ENCODE measurements around the gene INSRR.

Gene INSRR

DNA sequence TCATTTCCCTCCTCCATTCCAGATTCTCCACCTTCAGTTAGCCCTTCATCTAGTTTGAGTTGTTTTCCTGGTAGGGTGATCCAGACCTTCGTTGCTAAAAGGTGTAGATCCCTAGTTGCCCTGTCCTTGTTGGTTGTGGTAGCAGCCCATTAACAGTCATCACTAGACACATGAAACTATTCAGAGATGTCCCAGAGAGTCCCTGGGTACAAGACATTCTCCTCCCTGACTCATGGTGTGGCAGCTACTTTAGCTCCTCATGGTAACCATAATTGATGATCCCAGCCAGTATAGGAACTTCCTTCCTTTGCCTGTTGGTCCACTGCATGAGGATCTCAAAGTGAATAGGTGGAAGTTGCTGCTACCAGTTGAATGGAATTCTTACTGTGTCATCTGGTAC, 36.2 kb downstream of the INSRR start:
- no peak for DNase-seq

DNA sequence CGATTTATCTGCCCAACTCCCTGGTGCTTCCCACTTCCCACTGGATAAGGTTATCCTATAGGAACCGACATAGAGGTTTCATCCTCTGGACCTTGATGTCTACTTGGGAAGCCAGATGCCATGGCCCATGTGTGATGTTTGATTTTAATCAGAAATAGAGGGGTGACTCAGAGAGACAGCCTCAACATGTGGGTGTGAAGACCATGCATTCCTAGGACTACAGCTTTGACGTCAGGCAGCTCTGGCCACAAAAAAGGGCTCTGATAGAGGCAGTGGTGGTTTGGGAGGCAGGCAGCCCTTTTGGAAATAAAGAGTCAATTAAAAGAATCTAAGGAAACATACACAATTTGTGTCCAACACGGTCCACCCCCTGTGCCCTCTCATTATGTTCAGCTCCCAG, 37.1 kb downstream of the INSRR start:
- DNase-seq: no peak

DNA sequence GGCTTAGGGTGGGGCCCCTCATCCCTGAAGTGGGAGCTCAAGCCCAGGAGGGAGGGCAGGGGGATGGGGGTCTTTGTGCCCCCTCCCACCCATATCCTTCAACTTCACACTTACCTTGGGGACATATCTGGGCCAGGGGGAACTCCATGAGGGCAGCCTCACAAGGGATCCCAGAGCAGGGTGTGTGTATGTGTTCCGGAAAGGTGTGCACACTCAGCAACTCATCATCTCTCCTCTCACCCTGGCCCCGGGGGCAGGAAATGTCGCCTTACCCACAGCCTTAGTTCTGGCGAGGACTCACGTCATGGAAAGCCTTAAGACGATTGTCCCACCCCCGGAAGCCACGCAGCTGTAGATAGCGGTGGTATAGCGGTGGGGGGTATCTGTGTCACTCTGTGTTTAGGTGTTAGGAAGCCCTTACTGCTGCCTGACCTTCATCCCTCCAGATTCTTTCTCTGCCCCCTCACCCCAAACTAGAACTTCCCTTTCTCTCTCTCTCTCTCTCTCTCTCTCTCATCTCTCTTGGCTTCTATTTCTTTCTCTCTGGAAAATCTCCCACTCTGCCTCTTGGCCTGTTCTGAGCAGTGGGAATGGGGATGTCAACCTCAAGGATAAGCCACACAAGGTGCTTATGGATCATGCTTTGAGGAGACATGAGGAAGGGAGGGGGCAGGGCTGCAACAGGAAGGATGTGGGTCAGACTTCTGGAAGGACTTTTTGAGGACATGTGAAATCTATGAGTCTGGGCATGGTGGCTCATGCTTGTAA, 42.2 kb downstream of the INSRR start, which contains the start of gene SH2D2A:
Gene SH2D2A (minus strand): TSS at position 288 of the 768 bp plus-strand sequence. CDS start 140 bp downstream, at position 148.
- no peak for DNase-seq

DNA sequence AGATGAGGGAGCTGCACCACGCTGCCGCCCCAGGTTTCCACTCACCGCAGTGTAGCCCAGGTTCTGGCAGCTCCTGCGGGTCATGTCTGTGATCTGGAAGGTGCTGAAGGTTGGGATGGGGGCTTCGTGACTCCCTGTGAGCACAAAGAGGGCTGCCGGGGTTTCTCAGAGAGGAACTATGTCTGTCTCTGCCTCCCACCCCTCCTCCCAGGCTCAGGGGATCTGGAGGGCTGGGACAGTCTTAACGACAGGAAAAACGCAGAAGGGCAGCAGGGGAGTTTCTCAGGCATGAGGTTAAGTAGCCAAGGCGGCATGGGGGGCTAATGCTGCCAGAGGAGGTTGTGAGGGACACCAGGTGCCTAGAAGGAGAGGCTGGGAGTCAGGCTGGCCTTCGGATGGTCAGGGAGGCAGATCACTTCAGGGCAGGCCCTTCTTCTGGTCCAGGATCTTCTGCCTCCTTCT, 42.9 kb downstream of the INSRR start:
- no peak for DNase-seq

DNA sequence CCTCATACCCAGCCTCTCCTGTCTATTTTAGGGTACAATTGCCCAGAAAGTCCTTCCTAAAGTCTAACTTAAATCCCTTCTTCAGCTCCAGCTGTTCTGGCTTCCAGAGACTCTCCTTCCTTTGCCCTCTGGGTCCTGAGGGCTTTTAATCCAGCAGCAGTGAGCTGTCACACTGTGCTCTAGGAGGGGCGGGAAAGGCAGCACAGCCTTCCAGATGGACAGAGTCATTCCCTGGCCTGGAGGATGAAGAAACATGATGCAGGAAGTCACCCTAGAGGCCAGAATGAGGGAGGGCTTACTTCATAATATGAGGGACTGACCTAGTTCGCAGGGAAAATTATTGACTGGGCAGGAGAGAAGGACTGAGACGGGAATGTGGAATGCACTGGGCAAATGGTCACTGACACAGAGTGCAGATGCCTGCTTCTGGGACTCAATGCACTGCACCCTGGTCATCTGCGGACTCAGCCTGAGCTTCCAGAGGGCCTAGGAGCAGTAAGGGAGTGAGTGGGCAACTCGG, 43.5 kb downstream of the INSRR start:
- DNase-seq: no peak

DNA sequence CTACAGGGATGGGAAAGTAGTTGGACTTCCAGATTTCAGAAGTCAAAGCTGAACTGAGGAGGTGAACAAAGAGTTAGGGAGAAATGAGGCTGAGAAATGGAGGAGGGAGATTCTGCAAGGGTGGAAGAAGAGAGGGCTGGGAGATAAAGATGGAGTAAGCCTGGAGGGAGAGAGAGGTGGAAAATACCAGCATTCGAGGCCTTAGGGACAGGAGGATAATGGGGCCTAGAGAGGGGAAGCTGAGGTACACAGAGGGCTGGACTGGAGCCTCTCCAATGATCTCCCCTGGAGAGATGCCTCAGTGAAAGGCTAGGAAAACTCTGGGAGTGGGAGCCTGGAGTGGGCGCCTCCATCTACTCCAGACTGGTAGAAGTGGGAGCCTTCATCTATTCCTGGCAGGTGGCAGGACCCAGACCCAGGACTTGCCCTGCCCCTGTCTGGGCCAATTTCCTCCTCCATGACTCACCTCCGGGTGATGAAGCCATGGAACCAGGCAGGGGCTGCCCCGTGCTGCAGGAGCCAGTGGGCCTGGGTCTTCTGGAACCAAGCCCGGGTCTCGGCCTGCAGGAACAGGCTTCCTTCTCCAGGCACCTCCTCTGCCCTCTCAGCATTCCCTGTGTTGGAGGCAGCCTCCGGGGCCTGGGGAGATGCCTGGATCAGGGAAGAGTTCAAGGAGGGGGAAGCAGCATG, 44.2 kb downstream of the INSRR start:
- DNase-seq: no peak

DNA sequence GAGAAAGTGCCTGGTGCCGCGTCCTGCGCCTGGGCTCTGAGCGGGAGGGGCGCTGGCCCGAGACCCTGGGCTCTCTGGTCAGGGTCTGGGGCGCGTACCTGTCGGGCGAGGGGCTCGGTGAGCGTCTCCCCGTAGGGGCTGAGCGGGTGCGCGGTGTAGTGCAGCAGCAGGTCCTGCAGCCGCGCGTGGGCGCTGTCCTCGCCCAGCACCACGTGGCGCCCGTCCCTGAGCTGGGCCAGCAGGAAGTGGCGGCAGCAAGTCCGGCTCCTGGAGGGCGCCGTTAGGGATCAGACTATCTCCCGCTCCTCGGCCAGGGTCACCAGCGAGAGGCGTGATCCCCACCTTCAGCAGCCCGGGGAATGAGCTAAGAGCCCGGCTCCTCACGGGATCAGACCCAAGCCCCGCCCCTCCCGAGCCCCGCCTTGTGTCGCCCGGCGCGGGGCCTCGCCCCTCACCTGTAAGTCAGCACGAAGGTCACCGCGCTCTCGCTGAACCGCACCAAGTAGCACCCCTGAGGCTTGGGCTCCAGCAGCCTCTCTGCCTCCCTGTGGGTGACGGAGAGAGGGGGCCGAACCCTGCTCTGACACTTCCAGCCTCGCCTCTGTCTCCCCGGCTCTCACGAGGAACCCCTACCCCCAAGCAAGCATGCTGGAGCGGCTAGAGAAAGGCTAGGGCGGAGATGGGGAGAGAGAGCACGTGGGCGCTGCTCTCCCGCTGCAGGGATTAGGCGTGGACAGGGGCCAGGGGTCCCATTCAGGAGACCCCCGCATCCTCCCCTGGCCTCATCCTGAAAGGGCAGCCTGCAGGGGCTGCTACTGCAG, 45.0 kb downstream of the INSRR start:
- DNase-seq: no peak

DNA sequence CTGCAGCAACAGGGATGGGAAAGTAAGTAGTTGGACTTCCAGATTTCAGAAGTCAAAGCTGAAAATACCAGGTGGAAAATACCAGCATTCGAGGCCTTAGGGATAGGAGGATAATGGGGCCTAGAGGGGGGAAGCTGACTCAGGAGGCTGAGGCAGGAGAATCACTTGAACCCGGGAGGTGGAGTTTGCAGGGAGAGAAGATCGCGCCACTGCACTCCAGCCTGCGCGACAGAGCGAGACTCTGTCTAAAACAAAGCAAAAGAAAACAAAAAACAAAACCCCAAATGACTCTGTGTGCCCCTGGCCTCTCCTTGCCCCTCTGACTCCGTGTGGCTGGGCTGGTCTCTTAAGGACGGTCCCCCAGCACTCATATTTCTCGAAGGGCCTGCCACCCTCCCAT, 45.6 kb downstream of the INSRR start:
- DNase-seq: no peak

DNA sequence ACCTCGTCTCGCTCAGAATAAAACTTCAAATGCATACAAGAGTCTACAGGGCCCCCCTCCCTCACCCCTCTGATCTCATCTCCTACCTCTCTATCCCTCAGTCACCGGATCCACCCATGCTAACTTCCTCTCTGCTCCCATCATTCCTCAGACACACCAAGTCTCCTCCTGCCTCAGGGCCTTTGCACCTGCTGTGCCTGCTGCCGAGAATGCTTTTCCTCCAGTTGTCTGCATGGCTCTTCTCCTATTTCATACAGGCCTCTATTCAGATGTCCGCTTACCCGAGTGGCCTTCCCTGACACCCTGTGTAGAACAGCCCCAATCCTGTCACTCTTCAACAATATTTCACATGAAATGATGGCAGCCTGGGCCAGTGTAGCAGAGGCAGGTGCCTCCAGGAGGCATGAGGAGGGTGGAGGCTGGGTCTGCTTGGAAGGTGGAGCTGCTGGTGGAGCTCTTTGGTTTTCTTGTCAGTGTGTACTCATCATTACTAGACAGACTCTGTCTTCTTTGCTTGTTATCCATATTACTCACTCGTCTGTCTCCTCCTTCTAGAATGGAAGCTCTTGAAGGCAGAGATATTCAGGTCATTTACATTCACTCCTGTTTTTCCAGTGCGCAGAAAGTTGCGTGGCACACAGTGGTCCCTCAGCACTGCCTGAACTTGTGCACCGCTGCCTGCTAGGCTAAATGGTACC, 46.5 kb downstream of the INSRR start:
- DNase-seq: no peak

DNA sequence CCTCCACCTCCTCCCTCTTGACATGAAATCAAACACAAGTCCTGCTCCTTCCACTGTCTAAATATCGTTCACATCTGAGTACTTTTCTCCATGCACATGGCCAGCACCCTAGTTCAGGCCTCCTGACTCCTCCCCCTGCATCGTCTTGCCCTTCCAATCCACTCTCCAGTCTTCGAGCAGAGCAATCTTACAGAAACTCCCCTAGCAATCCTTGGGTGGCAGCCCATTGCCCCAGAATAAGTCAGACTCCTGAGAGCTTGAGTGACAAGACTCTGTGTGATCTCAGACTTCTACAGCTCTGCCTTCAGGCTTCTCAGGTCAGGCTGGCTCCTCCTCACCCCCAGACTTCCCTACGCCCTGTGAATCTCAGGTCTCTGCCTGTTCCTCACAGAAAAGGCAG, 47.7 kb downstream of the INSRR start:
- no peak for DNase-seq

DNA sequence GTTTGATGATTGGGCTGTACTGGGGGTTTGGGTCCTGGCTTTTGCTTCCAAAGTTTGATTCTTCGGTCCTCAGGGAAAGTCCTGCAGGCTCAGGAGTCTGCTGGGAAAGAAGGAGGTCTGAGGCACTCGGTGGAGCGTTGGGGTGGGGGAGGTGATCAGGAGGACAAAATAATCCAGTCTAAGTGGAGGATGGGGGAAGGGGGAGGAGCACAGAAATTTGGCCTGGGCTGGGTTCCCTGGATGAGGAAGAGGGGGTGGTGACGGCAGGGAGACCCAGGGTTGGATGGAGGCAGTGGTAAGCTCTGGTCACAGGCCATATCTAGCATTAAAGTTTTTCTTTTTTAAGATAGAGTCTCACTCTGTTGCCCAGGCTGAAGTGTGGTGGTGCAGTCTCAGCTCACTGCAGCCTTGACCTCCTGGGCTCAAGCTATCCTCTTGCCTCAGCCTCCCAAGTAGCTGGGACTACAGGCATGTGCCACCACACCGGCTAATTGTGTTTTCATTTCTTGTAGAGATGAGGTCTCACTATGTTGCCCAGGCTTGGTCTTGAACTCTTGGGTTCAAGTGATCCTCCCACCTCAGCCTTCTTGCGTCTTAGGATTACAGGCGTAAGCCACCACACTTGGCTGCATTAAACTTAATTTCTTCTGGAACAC, 49.1 kb downstream of the INSRR start:
- no peak for DNase-seq

DNA sequence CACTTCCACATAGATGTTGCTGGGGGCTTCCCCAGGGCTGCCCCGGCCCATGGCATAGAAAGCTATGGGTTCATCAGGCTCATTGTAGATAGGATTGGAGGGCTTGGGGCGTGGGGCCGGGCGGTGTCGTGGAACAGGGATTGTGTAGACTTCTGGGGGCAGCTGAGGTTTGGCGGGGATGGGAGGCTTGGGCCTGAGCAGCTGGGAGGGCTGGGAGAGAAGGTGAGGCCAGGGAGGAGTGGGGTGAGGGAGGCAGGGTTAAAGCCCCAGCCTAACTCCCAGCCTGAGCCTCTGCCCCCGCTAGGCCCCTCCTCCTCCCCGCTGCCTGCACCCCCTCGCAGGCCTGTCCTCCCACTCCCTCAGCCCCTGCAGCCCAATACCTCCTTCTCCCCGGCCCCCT, 49.6 kb downstream of the INSRR start:
- no peak for DNase-seq

DNA sequence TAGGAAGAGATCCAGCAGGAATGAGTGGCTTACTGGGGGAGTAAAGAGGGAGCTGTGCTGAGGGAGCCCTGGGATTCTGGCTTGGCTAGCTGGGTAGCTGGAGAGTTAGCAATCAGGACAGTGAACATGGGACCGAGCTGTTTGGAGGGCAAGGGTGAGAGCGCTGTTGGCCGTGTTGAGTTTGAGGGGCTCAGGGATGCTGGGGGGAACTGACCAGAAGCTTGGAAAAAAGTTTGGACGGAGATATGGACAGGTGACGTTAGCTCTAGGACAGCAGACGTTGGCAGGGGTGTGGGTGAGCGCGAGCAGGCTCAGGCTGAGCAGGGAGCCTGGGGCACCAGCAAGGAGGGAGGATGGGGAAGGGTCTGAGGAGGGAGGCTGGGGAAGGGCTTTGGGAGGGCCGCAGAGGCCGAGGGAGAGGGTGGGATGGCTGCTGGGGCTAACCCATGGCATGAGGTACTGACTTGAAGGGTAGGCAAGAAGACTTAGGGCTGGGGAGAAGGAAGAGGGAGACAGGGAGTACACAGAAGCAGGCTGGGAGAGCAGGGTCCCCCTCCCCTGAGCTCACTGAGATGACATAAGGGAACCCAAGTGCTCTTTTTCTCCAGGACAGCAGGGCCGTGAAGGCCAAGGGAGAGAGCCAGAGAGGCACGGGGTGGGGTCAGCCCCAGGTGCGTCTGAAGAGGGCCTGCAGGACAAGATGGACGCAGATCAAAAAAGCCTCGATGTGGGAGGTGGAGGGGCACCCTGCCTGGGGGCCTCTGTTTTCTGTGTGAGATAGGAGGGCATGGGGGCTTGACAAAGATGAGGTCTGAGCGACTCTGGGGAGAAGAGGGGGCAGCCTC, 50.5 kb downstream of the INSRR start:
- DNase-seq: no peak

DNA sequence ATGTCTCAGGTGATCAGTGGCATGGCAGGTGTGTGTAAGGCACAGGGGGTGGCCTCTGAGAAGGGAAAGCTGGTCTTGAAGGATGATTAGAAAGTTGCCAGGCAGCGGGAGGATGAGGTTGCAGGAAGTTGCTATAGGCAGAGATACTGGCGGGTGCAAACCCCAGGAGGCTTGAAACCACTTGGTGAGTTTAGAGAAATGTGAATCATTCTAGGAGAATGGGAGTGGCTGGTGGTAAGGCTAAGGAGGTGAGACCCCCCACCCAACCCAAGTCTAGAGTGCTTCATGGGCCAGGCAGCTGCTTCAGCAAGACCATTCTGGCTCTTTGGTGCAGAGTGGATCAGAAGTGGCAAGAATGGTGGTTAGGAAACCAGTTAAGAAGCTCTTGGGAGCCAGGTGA, 51.3 kb downstream of the INSRR start:
- no peak for DNase-seq

DNA sequence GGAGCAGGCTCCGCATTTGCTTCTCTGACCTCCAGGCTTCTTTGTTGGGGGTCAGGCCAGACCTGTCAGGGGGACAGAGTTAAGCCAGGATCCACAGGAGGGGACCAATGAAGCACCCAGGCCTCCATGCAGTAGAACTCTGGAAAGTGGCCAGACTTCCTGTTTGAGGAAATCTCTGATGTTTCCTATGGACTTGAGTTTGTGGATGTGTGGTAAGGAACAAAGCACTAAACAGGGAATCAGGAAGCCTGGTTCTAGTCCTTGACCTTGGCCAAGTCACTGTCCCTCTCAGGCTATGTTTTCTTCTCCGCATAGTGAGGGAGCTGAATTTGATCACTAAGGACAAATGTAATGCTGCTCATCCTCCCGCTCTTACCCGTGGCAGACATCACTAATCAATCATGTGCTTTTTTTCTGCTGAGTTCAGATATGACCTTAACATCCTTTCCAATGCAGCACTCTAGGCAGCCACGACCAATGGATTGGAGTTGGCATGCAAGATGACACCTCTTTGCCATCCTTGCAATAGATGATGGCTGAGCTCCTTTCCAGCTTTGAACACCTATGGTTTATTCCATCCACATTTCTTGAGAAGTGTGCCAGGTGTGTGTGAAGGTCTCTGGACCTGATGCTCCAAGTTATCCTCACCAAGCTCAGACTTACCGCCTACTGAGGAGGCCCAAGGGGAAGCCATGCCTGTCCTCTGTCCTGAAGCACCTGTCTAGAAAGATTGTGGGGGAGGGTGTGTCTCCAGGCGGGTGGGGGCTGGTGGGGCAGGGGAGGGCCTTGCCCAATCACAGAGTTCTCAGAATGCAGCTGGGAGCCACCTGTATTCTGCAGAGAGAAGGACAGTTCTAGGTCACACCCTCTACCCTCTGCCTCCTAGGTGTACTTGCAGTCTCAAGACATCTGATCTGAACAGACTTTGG, 52.1 kb downstream of the INSRR start:
- peak; percentile 45 for DNase-seq

DNA sequence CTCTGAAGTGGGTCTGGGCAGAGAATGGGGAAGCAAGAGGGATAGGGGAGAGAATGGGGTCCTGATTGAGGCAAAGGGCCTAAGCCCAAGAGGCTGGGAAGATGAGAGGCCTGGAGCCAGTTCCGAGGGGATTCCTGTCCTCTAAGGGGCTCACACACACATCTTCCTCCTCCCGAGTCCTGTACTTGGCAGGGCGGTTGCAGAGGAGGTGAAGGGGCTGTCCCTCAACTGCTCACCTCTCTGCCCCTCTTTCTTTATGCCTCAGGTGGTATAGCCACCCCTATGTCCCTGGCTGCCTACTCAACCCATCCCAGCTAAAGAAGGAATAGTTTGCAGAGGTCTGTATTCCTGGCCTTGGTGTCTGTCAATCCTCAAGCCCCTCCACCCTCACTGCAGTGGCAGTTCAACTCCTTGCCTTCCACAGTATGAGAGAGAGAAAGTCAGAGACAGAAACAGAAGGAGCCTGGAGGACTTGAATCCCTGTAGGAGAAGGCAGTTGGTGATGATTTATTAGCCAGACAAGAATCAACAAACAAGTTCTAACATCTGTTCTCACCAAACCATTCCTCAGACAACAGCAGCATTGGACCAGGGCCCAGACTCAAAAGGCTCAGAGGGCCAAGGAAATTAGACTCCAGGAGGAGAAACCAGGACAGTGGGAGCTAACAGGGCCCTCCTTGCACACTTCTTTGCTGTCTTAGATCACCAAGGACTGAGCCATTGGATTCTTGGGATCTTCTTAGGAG, 53.0 kb downstream of the INSRR start:
- peak; percentile 91 for DNase-seq

DNA sequence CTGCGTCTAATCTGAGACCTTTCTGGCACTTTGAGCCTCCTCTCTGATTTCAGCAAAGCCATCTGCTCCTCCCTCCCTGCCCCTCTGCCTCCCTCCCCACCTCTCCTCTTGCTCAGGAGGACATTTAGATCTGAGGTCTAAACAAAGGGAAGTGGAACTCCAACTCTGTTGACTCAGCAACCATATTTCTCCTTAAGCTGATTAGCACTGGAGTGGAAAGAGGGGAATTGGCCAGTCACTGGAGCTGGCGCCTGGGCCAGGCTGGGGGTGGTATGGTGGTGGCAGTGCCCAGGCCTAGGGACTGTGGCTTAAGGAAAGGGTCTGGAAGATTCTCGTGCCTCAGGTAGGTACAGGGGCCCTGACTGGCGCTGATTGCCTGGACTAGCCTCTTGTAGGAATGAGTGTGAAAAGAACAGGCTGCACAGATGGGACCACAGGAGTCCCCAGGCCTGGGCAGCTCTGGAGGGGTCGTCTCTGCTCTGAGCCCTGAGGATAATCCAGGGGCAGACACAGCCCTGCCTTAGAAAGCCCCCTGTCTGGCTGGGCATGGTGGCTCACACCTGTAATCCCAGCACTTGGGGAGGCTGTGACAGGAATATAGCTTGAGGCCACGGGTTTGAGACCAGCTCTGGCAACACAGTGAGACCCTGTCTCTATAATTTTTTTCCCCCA, 54.2 kb downstream of the INSRR start:
- peak; percentile 80 for DNase-seq

DNA sequence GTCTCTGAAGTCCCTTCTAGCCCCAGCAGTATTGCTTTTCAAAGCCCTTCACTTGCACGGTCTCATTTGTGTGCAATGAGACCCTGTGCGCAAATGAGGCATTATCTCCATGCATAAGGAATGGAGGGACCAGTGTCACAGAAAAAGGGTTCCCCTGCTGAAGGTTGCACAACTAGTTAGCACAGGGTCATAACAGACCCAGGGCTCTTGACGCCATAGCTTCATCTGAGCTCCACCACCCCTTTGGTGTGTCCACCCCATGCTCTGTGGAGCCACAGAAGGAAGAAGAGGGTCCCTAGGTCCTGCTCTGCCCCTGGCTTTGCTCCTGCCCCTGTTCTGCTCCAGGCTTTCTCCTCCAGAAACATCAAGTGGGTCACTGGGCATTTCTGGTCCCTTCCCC, 54.9 kb downstream of the INSRR start:
- DNase-seq: no peak
